Measurements from ENCODE around the gene MAP1B.

The MAP1B gene

GRCh38 chr5:72180925-72181324 lies 73.7 kb downstream of the MAP1B start:
- in situ Hi-C loops (cut with HindIII; ENCODE audit: low pct_unique_long_range_greater_than_20kb, low sequenced_read_pairs): no loop called here
- TF ChIP-seq JUND (IDR thresholded peaks at IDR 0.05; ENCODE audit: low read depth): no peak

GRCh38 chr5:72182686-72183085 lies 75.4 kb downstream of the MAP1B start:
- no peak for TF ChIP-seq JUND (IDR thresholded peaks at IDR 0.05; ENCODE audit: low read depth)
- DNase-seq (ENCODE audit: low read depth in 1 of 2, low spot score in 1 of 2): no peak
- in situ Hi-C loops (cut with HindIII; ENCODE audit: low pct_unique_long_range_greater_than_20kb, low sequenced_read_pairs): no loop called here

More at GRCh38 chr5:72180925-72181324, 73.7 kb downstream of the MAP1B start:
- DNase-seq (ENCODE audit: low read depth in 1 of 2, low spot score in 1 of 2): no peak

GRCh38 chr5:72183101-72183520 lies 75.8 kb downstream of the MAP1B start:
- in situ Hi-C loops (cut with HindIII; ENCODE audit: low pct_unique_long_range_greater_than_20kb, low sequenced_read_pairs): no loop called here
- DNase-seq (ENCODE audit: low read depth in 1 of 2, low spot score in 1 of 2): no peak
- no peak for TF ChIP-seq JUND (IDR thresholded peaks at IDR 0.05; ENCODE audit: low read depth)

- DNase-seq (ENCODE audit: low read depth in 1 of 2, low spot score in 1 of 2): no peak
- TF ChIP-seq JUND (IDR thresholded peaks at IDR 0.05; ENCODE audit: low read depth): no peak
- in situ Hi-C loops (cut with HindIII; ENCODE audit: low pct_unique_long_range_greater_than_20kb, low sequenced_read_pairs): no loop called here
Measured at GRCh38 chr5:72184408-72184807, 77.1 kb downstream of the MAP1B start.

GRCh38 chr5:72185496-72186329 lies 78.4 kb downstream of the MAP1B start:
- in situ Hi-C loops (cut with HindIII; ENCODE audit: low pct_unique_long_range_greater_than_20kb, low sequenced_read_pairs): no loop called here
- no peak for TF ChIP-seq JUND (IDR thresholded peaks at IDR 0.05; ENCODE audit: low read depth)
- no peak for DNase-seq (ENCODE audit: low read depth in 1 of 2, low spot score in 1 of 2)

GRCh38 chr5:72187388-72188075 lies 80.3 kb downstream of the MAP1B start:
- no peak for DNase-seq (ENCODE audit: low read depth in 1 of 2, low spot score in 1 of 2)
- TF ChIP-seq JUND (IDR thresholded peaks at IDR 0.05; ENCODE audit: low read depth): no peak
- in situ Hi-C loops (cut with HindIII; ENCODE audit: low pct_unique_long_range_greater_than_20kb, low sequenced_read_pairs): no loop called here

GRCh38 chr5:72188166-72188565 lies 80.9 kb downstream of the MAP1B start:
- no peak for TF ChIP-seq JUND (IDR thresholded peaks at IDR 0.05; ENCODE audit: low read depth)
- no peak for DNase-seq (ENCODE audit: low read depth in 1 of 2, low spot score in 1 of 2)
- in situ Hi-C loops (cut with HindIII; ENCODE audit: low pct_unique_long_range_greater_than_20kb, low sequenced_read_pairs): no loop called here

- DNase-seq (ENCODE audit: low read depth in 1 of 2, low spot score in 1 of 2): no peak
- in situ Hi-C loops (cut with HindIII; ENCODE audit: low pct_unique_long_range_greater_than_20kb, low sequenced_read_pairs): no loop called here
- no peak for TF ChIP-seq JUND (IDR thresholded peaks at IDR 0.05; ENCODE audit: low read depth)
Measured at GRCh38 chr5:72189146-72189545, 81.9 kb downstream of the MAP1B start.

- no peak for DNase-seq (ENCODE audit: low read depth in 1 of 2, low spot score in 1 of 2)
- in situ Hi-C loops (cut with HindIII; ENCODE audit: low pct_unique_long_range_greater_than_20kb, low sequenced_read_pairs): no loop called here
Measured at GRCh38 chr5:72191404-72191803, 84.1 kb downstream of the MAP1B start.

GRCh38 chr5:72194846-72195245 lies 87.6 kb downstream of the MAP1B start:
- DNase-seq (ENCODE audit: low read depth in 1 of 2, low spot score in 1 of 2): no peak
- in situ Hi-C loops (cut with HindIII; ENCODE audit: low pct_unique_long_range_greater_than_20kb, low sequenced_read_pairs): no loop called here
- TF ChIP-seq JUND (IDR thresholded peaks at IDR 0.05; ENCODE audit: low read depth): no peak

More at GRCh38 chr5:72191404-72191803, 84.1 kb downstream of the MAP1B start:
- no peak for TF ChIP-seq JUND (IDR thresholded peaks at IDR 0.05; ENCODE audit: low read depth)

GRCh38 chr5:72195581-72195980 lies 88.3 kb downstream of the MAP1B start:
- no peak for TF ChIP-seq JUND (IDR thresholded peaks at IDR 0.05; ENCODE audit: low read depth)
- DNase-seq (ENCODE audit: low read depth in 1 of 2, low spot score in 1 of 2): no peak
- in situ Hi-C loops (cut with HindIII; ENCODE audit: low pct_unique_long_range_greater_than_20kb, low sequenced_read_pairs): no loop called here

GRCh38 chr5:72197393-72197792 lies 90.1 kb downstream of the MAP1B start:
- in situ Hi-C loops (cut with HindIII; ENCODE audit: low pct_unique_long_range_greater_than_20kb, low sequenced_read_pairs): no loop called here
- no peak for TF ChIP-seq JUND (IDR thresholded peaks at IDR 0.05; ENCODE audit: low read depth)
- no peak for DNase-seq (ENCODE audit: low read depth in 1 of 2, low spot score in 1 of 2)

- in situ Hi-C loops (cut with HindIII; ENCODE audit: low pct_unique_long_range_greater_than_20kb, low sequenced_read_pairs): no loop called here
- DNase-seq (ENCODE audit: low read depth in 1 of 2, low spot score in 1 of 2): no peak
- no peak for TF ChIP-seq JUND (IDR thresholded peaks at IDR 0.05; ENCODE audit: low read depth)
Measured at GRCh38 chr5:72199681-72200080, 92.4 kb downstream of the MAP1B start.
